ENCODE data around the gene PROK1.

PROK1 gene

GRCh38 chr1:110483308-110483685, 32.3 kb downstream of the PROK1 start:
- Histone ChIP-seq H3K4me3 (ENCODE audit: control insufficient read depth in 1 of 7, extremely low read depth in 1 of 7, insufficient read depth in 4 of 7, low read depth in 2 of 7, low read length in 6 of 7) (no peak overlapping the region), H3K4me1 (ENCODE audit: control extremely low read depth in 1 of 4, control insufficient read depth in 4 of 4, insufficient read depth in 4 of 4, low read length in 3 of 4) (peaks cover 0 to 13% (median 5%) of the 10 kb centered on the region in 4 experiments), H3K36me3 (ENCODE audit: control insufficient read depth in 4 of 4, insufficient read depth in 4 of 4, low read length in 3 of 4) (no peaks in the 10 kb centered on the region), H3K27me3 (replicated peaks in 2 of 5; ENCODE audit: control insufficient read depth in 4 of 5, insufficient read depth in 5 of 5, low read length in 4 of 5) (peaks cover 0 to 7% (median 0%) of the 10 kb centered on the region in 5 experiments), H3K27ac (ENCODE audit: insufficient read depth in 1 of 2, low read depth in 1 of 2, low read length in 2 of 2, poor library complexity in 1 of 2, severe bottlenecking in 2 of 2) (no peak overlapping the region), H3K9me3 (ENCODE audit: control extremely low read depth in 1 of 5, control insufficient read depth in 4 of 5, insufficient read depth in 2 of 5, low read depth in 1 of 5, low read length in 4 of 5) (no peaks in the 10 kb centered on the region)
- 78% methylated on average over 6 of the region's 9 CpGs for WGBS (ENCODE audit: insufficient coverage)
- CTCF ChIA-PET, result interaction anchor here (0.7 to 8.0 kb wide), 6 partner anchors 9 to 70 kb away, joined by 3 to 68 read pairs (median 3); no protein-coding TSS in a partner anchor
- DNase-seq, result no peak
- POLR2A ChIA-PET, result no interaction called here

GRCh38 chr1:110484801-110485200, 33.9 kb downstream of the PROK1 start:
- DNase-seq, result no peak
- peaks cover 0 to 7% (median 0%) of the 10 kb centered on the region in 5 experiments for H3K27me3 ChIP-seq (replicated peaks in 2 of 5; ENCODE audit: control insufficient read depth in 4 of 5, insufficient read depth in 5 of 5, low read length in 4 of 5)
- H3K4me1 ChIP-seq (ENCODE audit: control extremely low read depth in 1 of 4, control insufficient read depth in 4 of 4, insufficient read depth in 4 of 4, low read length in 3 of 4), result peaks cover 0 to 21% (median 6%) of the 10 kb centered on the region in 4 experiments
- no peak overlapping the region for H3K4me3 ChIP-seq (ENCODE audit: control insufficient read depth in 1 of 7, extremely low read depth in 1 of 7, insufficient read depth in 4 of 7, low read depth in 2 of 7, low read length in 6 of 7)
- WGBS (ENCODE audit: insufficient coverage), result 97% methylated on average over 8 of the region's 12 CpGs
- ChIA-PET CTCF (interaction anchor here (1.0 to 2.4 kb wide), 4 partner anchors 11 to 71 kb away, joined by 3 to 11 read pairs (median 4); no protein-coding TSS in a partner anchor), POLR2A (interaction anchor here (0.7 kb wide), 1 partner anchor 9 kb away, joined by 3 read pairs; no protein-coding TSS in a partner anchor)
- no peak overlapping the region for H3K27ac ChIP-seq (ENCODE audit: insufficient read depth in 1 of 2, low read depth in 1 of 2, low read length in 2 of 2, poor library complexity in 1 of 2, severe bottlenecking in 2 of 2)
- no peaks in the 10 kb centered on the region for H3K36me3 ChIP-seq (ENCODE audit: control insufficient read depth in 4 of 4, insufficient read depth in 4 of 4, low read length in 3 of 4)
- H3K9me3 ChIP-seq (ENCODE audit: control extremely low read depth in 1 of 5, control insufficient read depth in 4 of 5, insufficient read depth in 2 of 5, low read depth in 1 of 5, low read length in 4 of 5), result no peaks in the 10 kb centered on the region

- Histone ChIP-seq H3K36me3 (ENCODE audit: control insufficient read depth in 4 of 4, insufficient read depth in 4 of 4, low read length in 3 of 4) (no peaks in the 10 kb centered on the region), H3K27ac (ENCODE audit: insufficient read depth in 1 of 2, low read depth in 1 of 2, low read length in 2 of 2, poor library complexity in 1 of 2, severe bottlenecking in 2 of 2) (no peak overlapping the region), H3K27me3 (replicated peaks in 2 of 5; ENCODE audit: control insufficient read depth in 4 of 5, insufficient read depth in 5 of 5, low read length in 4 of 5) (peaks cover 0 to 7% (median 0%) of the 10 kb centered on the region in 5 experiments), H3K4me1 (ENCODE audit: control extremely low read depth in 1 of 4, control insufficient read depth in 4 of 4, insufficient read depth in 4 of 4, low read length in 3 of 4) (peaks cover 0 to 30% (median 13%) of the 10 kb centered on the region in 4 experiments), H3K9me3 (ENCODE audit: control extremely low read depth in 1 of 5, control insufficient read depth in 4 of 5, insufficient read depth in 2 of 5, low read depth in 1 of 5, low read length in 4 of 5) (no peaks in the 10 kb centered on the region), H3K4me3 (ENCODE audit: control insufficient read depth in 1 of 7, extremely low read depth in 1 of 7, insufficient read depth in 4 of 7, low read depth in 2 of 7, low read length in 6 of 7) (no peak overlapping the region)
- no peak for DNase-seq
- WGBS (ENCODE audit: insufficient coverage), result 89% methylated on average over 2 of the region's 2 CpGs
- CTCF ChIA-PET, result interaction anchor here (1.6 to 2.4 kb wide), 2 partner anchors 10 to 26 kb away, joined by 4 to 11 read pairs; no protein-coding TSS in a partner anchor
- POLR2A ChIA-PET, result no interaction called here
These were observed 34.8 kb downstream of the PROK1 start for GRCh38 chr1:110485725-110486124.

- Histone ChIP-seq H3K4me1 (ENCODE audit: control extremely low read depth in 1 of 4, control insufficient read depth in 4 of 4, insufficient read depth in 4 of 4, low read length in 3 of 4) (peaks cover 0 to 32% (median 14%) of the 10 kb centered on the region in 4 experiments), H3K4me3 (ENCODE audit: control insufficient read depth in 1 of 7, extremely low read depth in 1 of 7, insufficient read depth in 4 of 7, low read depth in 2 of 7, low read length in 6 of 7) (no peak overlapping the region), H3K27me3 (replicated peaks in 2 of 5; ENCODE audit: control insufficient read depth in 4 of 5, insufficient read depth in 5 of 5, low read length in 4 of 5) (peaks cover 0 to 3% (median 0%) of the 10 kb centered on the region in 5 experiments), H3K36me3 (ENCODE audit: control insufficient read depth in 4 of 4, insufficient read depth in 4 of 4, low read length in 3 of 4) (no peaks in the 10 kb centered on the region), H3K9me3 (ENCODE audit: control extremely low read depth in 1 of 5, control insufficient read depth in 4 of 5, insufficient read depth in 2 of 5, low read depth in 1 of 5, low read length in 4 of 5) (no peaks in the 10 kb centered on the region), H3K27ac (ENCODE audit: insufficient read depth in 1 of 2, low read depth in 1 of 2, low read length in 2 of 2, poor library complexity in 1 of 2, severe bottlenecking in 2 of 2) (no peak overlapping the region)
- DNase-seq, result no peak
- CTCF ChIA-PET, result interaction anchor here (1.1 to 1.9 kb wide), 3 partner anchors 9 to 290 kb away, joined by 3 to 10 read pairs (median 3); no protein-coding TSS in a partner anchor
- POLR2A ChIA-PET, result no interaction called here
- WGBS (ENCODE audit: insufficient coverage), result 90% methylated on average over 6 of the region's 8 CpGs
These were observed 36.8 kb downstream of the PROK1 start for GRCh38 chr1:110487726-110488125.

- ChIA-PET CTCF (interaction anchor here (1.9 kb wide), 1 partner anchor 8 kb away, joined by 10 read pairs; no protein-coding TSS in a partner anchor), POLR2A (no interaction called here)
- Histone ChIP-seq H3K36me3 (ENCODE audit: control insufficient read depth in 4 of 4, insufficient read depth in 4 of 4, low read length in 3 of 4) (no peaks in the 10 kb centered on the region), H3K27me3 (replicated peaks in 2 of 5; ENCODE audit: control insufficient read depth in 4 of 5, insufficient read depth in 5 of 5, low read length in 4 of 5) (peaks cover 0 to 3% (median 0%) of the 10 kb centered on the region in 5 experiments), H3K4me1 (ENCODE audit: control extremely low read depth in 1 of 4, control insufficient read depth in 4 of 4, insufficient read depth in 4 of 4, low read length in 3 of 4) (peaks cover 0 to 28% (median 10%) of the 10 kb centered on the region in 4 experiments), H3K4me3 (ENCODE audit: control insufficient read depth in 1 of 7, extremely low read depth in 1 of 7, insufficient read depth in 4 of 7, low read depth in 2 of 7, low read length in 6 of 7) (no peak overlapping the region), H3K9me3 (ENCODE audit: control extremely low read depth in 1 of 5, control insufficient read depth in 4 of 5, insufficient read depth in 2 of 5, low read depth in 1 of 5, low read length in 4 of 5) (no peaks in the 10 kb centered on the region), H3K27ac (ENCODE audit: insufficient read depth in 1 of 2, low read depth in 1 of 2, low read length in 2 of 2, poor library complexity in 1 of 2, severe bottlenecking in 2 of 2) (no peak overlapping the region)
- no peak for DNase-seq
- 90% methylated on average over 11 of the region's 12 CpGs for WGBS (ENCODE audit: insufficient coverage)
These were observed 37.2 kb downstream of the PROK1 start for GRCh38 chr1:110488161-110488560.

GRCh38 chr1:110488867-110489266, 37.9 kb downstream of the PROK1 start:
- Histone ChIP-seq H3K9me3 (ENCODE audit: control extremely low read depth in 1 of 5, control insufficient read depth in 4 of 5, insufficient read depth in 2 of 5, low read depth in 1 of 5, low read length in 4 of 5) (no peaks in the 10 kb centered on the region), H3K27ac (ENCODE audit: insufficient read depth in 1 of 2, low read depth in 1 of 2, low read length in 2 of 2, poor library complexity in 1 of 2, severe bottlenecking in 2 of 2) (no peak overlapping the region), H3K27me3 (replicated peaks in 2 of 5; ENCODE audit: control insufficient read depth in 4 of 5, insufficient read depth in 5 of 5, low read length in 4 of 5) (peaks cover 0 to 3% (median 0%) of the 10 kb centered on the region in 5 experiments), H3K4me1 (ENCODE audit: control extremely low read depth in 1 of 4, control insufficient read depth in 4 of 4, insufficient read depth in 4 of 4, low read length in 3 of 4) (peaks cover 0 to 25% (median 11%) of the 10 kb centered on the region in 4 experiments), H3K4me3 (ENCODE audit: control insufficient read depth in 1 of 7, extremely low read depth in 1 of 7, insufficient read depth in 4 of 7, low read depth in 2 of 7, low read length in 6 of 7) (no peak overlapping the region), H3K36me3 (ENCODE audit: control insufficient read depth in 4 of 4, insufficient read depth in 4 of 4, low read length in 3 of 4) (no peaks in the 10 kb centered on the region)
- POLR2A ChIA-PET, result no interaction called here
- CTCF ChIA-PET, result no interaction called here
- WGBS (ENCODE audit: insufficient coverage), result 100% methylated on average over 1 of the region's 3 CpGs
- DNase-seq, result no peak

GRCh38 chr1:110489406-110489805, 38.5 kb downstream of the PROK1 start:
- Histone ChIP-seq H3K4me1 (ENCODE audit: control extremely low read depth in 1 of 4, control insufficient read depth in 4 of 4, insufficient read depth in 4 of 4, low read length in 3 of 4) (peaks cover 0 to 28% (median 16%) of the 10 kb centered on the region in 4 experiments), H3K36me3 (ENCODE audit: control insufficient read depth in 4 of 4, insufficient read depth in 4 of 4, low read length in 3 of 4) (no peaks in the 10 kb centered on the region), H3K27ac (ENCODE audit: insufficient read depth in 1 of 2, low read depth in 1 of 2, low read length in 2 of 2, poor library complexity in 1 of 2, severe bottlenecking in 2 of 2) (no peak overlapping the region), H3K4me3 (ENCODE audit: control insufficient read depth in 1 of 7, extremely low read depth in 1 of 7, insufficient read depth in 4 of 7, low read depth in 2 of 7, low read length in 6 of 7) (no peak overlapping the region), H3K9me3 (ENCODE audit: control extremely low read depth in 1 of 5, control insufficient read depth in 4 of 5, insufficient read depth in 2 of 5, low read depth in 1 of 5, low read length in 4 of 5) (no peaks in the 10 kb centered on the region), H3K27me3 (replicated peaks in 2 of 5; ENCODE audit: control insufficient read depth in 4 of 5, insufficient read depth in 5 of 5, low read length in 4 of 5) (peaks cover 0 to 3% (median 0%) of the 10 kb centered on the region in 5 experiments)
- POLR2A ChIA-PET, result no interaction called here
- DNase-seq, result no peak
- WGBS (ENCODE audit: insufficient coverage), result 96% methylated on average over 14 of the region's 15 CpGs
- CTCF ChIA-PET, result interaction anchor here (1.0 kb wide), 2 partner anchors 8 to 12 kb away, joined by 3 to 4 read pairs; no protein-coding TSS in a partner anchor
